K562 (cell line): Measurements from ENCODE around the gene SPEG. TPM values are rescaled to one million over a fixed set of nuclear protein-coding genes. Genes with fewer than 3 reads are reported as not detected.

ENCODE experiments used
- BRD9 ChIP-seq: fragments of 450-650 bp; IDR thresholded peaks from 2 replicates; pipeline ENCODE4 v1.6.1; 2018; ENCODE audit warnings: low read depth; ENCODE audit not compliant: partially characterized antibody
- CAMTA2 ChIP-seq: fragments of 250-450 bp; sonication (Bioruptor Pico); conservative IDR thresholded peaks from 2 replicates; pipeline ENCODE4 v1.5.1; 2022
- CTCFL ChIP-seq: IDR thresholded peaks from 2 replicates; pipeline ENCODE4 v1.6.1; 2011; ENCODE audit warnings: borderline replicate concordance, low read depth, mild to moderate bottlenecking, moderate library complexity, low read length; ENCODE audit not compliant: insufficient read depth, poor library complexity, severe bottlenecking
- DACH1 ChIP-seq: fragments of 450-650 bp; IDR thresholded peaks from 2 replicates; pipeline ENCODE4 v1.6.1; 2018; ENCODE audit not compliant: partially characterized antibody
- E2F5 ChIP-seq: sonication (generic); formaldehyde crosslinking; IDR thresholded peaks from 2 replicates; pipeline ENCODE4 v1.8.0; 2022; ENCODE audit warnings: mild to moderate bottlenecking, missing genetic modification reagents
- EZH2 ChIP-seq: IDR thresholded peaks from 2 replicates; pipeline ENCODE4 v1.6.1; 2012; ENCODE audit warnings: low read depth, mild to moderate bottlenecking, inconsistent platforms, low read length, borderline replicate concordance
- GTF2E2 ChIP-seq: fragments of 200-800 bp; sonication (Bioruptor generic); IDR thresholded peaks from 2 replicates; pipeline ENCODE4 v1.6.1; 2016; ENCODE audit warnings: missing genetic modification characterization, missing compliant biosample characterization
- ZNF395 ChIP-seq: fragments of 200-800 bp; sonication (Bioruptor generic); IDR thresholded peaks from 2 replicates; pipeline ENCODE4 v1.6.1; 2017; ENCODE audit warnings: missing genetic modification characterization, missing compliant biosample characterization
- ZNF668 ChIP-seq: fragments of 250-450 bp; sonication (Bioruptor Pico); IDR thresholded peaks from 2 replicates; pipeline ENCODE4 v1.8.0; 2022; ENCODE audit warnings: mild to moderate bottlenecking, inconsistent platforms
- polyA plus RNA-seq, 8 experiments: library from polyadenylated mRNA; depleted of rRNA in 4 of 8; stranded (reverse) in 5 of 8; unstranded in 3 of 8; fragments of >200 nt; fragmentation: Nextera tagmentation in 2 of 8; fragmentation: Illumina TruSeq in 1 of 8; extraction: Ambion mirVana in 2 of 8; extraction: Trizol in 1 of 8; gene quantifications; 2 replicates each; pipeline versions ENCODE4 v1.2.1 to v1.2.3, GENCODE V29; 2011 to 2014; ENCODE audit warnings: inconsistent platforms in 1 of 8, missing spikeins in 1 of 8
- total RNA-seq, 7 experiments: library from RNA; depleted of rRNA in 6 of 7; stranded (reverse); fragments of >200 nt in 6 of 7; fragmentation: Illumina TruSeq in 2 of 7; extraction: Trizol in 2 of 7; gene quantifications; 2 replicates each; pipeline versions ENCODE4 v1.2.1 to v1.2.3, GENCODE V29; 2011 to 2021; ENCODE audit warnings: low replicate concordance in 1 of 7
- TF ChIP-seq, protein P1 (sequence below): sonication (generic); formaldehyde crosslinking; IDR thresholded peaks from 2 replicates; pipeline ENCODE4 v1.8.0; 2023; ENCODE audit warnings: mild to moderate bottlenecking, missing genetic modification reagents

SPEG gene
- total and polyA plus RNA-seq, 9 of the 15 experiments (the other 6 are each of a cell fraction or from before 2014, with no cell fraction given): 0.49 to 8.7 (median 3.0) TPM

GRCh38 chr2:219522111-219523030, 87.7 kb downstream of the SPEG start (continued):
- TF ChIP-seq BRD9 (peak; percentile 40), EZH2 (no peak), DACH1 (no peak), GTF2E2 (no peak), E2F5 (CRISPR knock-in tag) (no peak), ZNF395 (CRISPR knock-in tag) (peak; percentile 56), CTCFL (no peak), CAMTA2 (CRISPR knock-in tag) (no peak), ZNF668 (CRISPR knock-in tag) (no peak)
- TF ChIP-seq, protein P1, sequence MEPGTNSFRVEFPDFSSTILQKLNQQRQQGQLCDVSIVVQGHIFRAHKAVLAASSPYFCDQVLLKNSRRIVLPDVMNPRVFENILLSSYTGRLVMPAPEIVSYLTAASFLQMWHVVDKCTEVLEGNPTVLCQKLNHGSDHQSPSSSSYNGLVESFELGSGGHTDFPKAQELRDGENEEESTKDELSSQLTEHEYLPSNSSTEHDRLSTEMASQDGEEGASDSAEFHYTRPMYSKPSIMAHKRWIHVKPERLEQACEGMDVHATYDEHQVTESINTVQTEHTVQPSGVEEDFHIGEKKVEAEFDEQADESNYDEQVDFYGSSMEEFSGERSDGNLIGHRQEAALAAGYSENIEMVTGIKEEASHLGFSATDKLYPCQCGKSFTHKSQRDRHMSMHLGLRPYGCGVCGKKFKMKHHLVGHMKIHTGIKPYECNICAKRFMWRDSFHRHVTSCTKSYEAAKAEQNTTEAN (CRISPR knock-in tag): no peak
